Vagina (tissue), 2 donors: ENCODE measurements around the gene IPO11. TPM values are rescaled to one million over a fixed set of nuclear protein-coding genes. Genes with fewer than 3 reads are reported as not detected.

Experiments
- DNase-seq, 2 donors: peaks; one replicate each; pipeline ENCODE4 v3.0.0-alpha.2; 2017; ENCODE audit errors: extremely low spot score in 2 of 2
- H3K27ac ChIP-seq: fragments of 200-600 bp; sonication (generic); one replicate; pipeline ENCODE4 v1.5.1; 2019
- H3K27me3 ChIP-seq: fragments of 200-600 bp; sonication (generic); one replicate; pipeline ENCODE4 v1.5.1; 2019
- H3K36me3 ChIP-seq, 2 donors: fragments of 200-600 bp; sonication (generic); one replicate each; pipeline ENCODE4 v1.5.1; 2017 to 2019
- H3K4me1 ChIP-seq: fragments of 200-600 bp; sonication (generic); one replicate; pipeline ENCODE4 v1.5.1; 2019
- H3K4me3 ChIP-seq, 2 donors: fragments of 200-600 bp; sonication (generic); 1 replicate in 1 of 2; 2 replicates in 1 of 2; pipeline ENCODE4 v1.5.1; 2016 to 2019
- H3K9me3 ChIP-seq: fragments of 200-600 bp; sonication (generic); one replicate; pipeline ENCODE4 v1.5.1; 2019
- POLR2A ChIP-seq, 2 donors: fragments of 450-650 bp; IDR thresholded peaks; one replicate each; pipeline ENCODE4 v1.6.1; 2017; ENCODE audit warnings: antibody characterized with exemption in 2 of 2, mild to moderate bottlenecking in 2 of 2, moderate library complexity in 2 of 2
- POLR2AphosphoS5 ChIP-seq, 2 donors: sonication (generic); formaldehyde crosslinking; IDR thresholded peaks; one replicate each; pipeline ENCODE4 v1.9.0; 2017; ENCODE audit warnings: antibody characterized with exemption in 2 of 2, mild to moderate bottlenecking in 2 of 2, low read depth in 1 of 2; ENCODE audit not compliant: insufficient read depth in 1 of 2
- intact Hi-C: fragments of 100-400 bp; cut with DNase I; formaldehyde crosslinking; loops from one replicate; pipeline ENCODE4 v1.15.1; 2023
- total RNA-seq: library from RNA; depleted of rRNA; stranded (reverse); fragments of >200 nt; gene quantifications from one replicate; pipeline ENCODE4 v1.2.3, GENCODE V29; 2016
- TF ChIP-seq, protein P1 (sequence below), 3 experiments: fragments of 450-650 bp in 2 of 3; fragments of 200-600 bp in 1 of 3; sonication (generic) in 1 of 3; IDR thresholded peaks; one replicate each; pipeline ENCODE4 v1.5.1; 2017 to 2019; ENCODE audit warnings: antibody characterized with exemption in 3 of 3, mild to moderate bottlenecking in 2 of 3, moderate library complexity in 2 of 3

The IPO11 gene
- total RNA-seq, 1 donor from 2014 or later = 31.2 TPM

DNA sequence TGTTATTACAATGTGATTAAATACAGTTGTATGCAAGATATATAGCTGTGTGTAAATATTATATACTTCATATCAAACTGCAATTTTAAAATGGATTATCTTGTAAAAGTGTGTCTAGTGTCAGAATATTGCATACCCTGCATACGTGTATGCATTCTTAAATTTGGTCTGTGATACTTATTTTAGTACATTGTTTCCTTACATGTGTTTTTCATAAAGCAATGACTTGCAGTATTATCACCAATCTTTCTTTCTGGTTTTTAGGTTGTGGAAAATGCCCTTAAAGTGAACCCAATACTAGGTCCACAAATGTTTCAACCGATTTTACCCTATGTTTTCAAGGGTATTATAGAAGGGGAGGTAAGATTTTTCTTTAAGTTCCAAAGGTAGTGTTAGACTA, 137.5 kb downstream of the IPO11 start:
- no peaks in the 10 kb centered on the region for H3K4me1 ChIP-seq
- no peak for TF ChIP-seq POLR2A (IDR thresholded peaks at IDR 0.05)
- no peak for TF ChIP-seq POLR2AphosphoS5 (IDR thresholded peaks at IDR 0.05; ENCODE audit: insufficient read depth in 1 of 2, low read depth in 1 of 2)
- TF ChIP-seq, protein P1, sequence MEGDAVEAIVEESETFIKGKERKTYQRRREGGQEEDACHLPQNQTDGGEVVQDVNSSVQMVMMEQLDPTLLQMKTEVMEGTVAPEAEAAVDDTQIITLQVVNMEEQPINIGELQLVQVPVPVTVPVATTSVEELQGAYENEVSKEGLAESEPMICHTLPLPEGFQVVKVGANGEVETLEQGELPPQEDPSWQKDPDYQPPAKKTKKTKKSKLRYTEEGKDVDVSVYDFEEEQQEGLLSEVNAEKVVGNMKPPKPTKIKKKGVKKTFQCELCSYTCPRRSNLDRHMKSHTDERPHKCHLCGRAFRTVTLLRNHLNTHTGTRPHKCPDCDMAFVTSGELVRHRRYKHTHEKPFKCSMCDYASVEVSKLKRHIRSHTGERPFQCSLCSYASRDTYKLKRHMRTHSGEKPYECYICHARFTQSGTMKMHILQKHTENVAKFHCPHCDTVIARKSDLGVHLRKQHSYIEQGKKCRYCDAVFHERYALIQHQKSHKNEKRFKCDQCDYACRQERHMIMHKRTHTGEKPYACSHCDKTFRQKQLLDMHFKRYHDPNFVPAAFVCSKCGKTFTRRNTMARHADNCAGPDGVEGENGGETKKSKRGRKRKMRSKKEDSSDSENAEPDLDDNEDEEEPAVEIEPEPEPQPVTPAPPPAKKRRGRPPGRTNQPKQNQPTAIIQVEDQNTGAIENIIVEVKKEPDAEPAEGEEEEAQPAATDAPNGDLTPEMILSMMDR (IDR thresholded peaks at IDR 0.05) = no peak
- H3K9me3 ChIP-seq = no peaks in the 10 kb centered on the region
- no peak overlapping the region for H3K27ac ChIP-seq
- H3K27me3 ChIP-seq = no peaks in the 10 kb centered on the region
- H3K36me3 ChIP-seq = no peaks in the 10 kb centered on the region
- no peak overlapping the region for H3K4me3 ChIP-seq
- intact Hi-C loops = no loop called here
- DNase-seq = no peak

DNA sequence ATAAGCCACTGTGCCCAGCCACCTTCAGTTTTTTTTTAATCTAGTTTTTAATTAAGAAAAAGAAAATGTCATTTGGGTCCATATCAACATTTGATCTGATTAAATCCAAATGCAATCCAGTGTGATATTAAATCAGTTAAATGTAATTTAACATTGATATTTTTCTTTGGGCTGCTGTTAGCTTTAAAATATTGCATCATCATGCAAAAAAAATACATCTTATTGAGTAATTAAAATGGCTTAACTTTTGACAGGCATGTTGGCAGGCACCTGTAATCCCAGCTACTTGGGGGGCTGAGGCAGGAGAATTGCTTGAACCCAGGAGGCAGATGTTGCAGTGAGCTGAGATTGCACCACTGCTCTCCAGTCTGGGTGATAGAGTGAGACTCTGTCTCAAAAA, 143.4 kb downstream of the IPO11 start:
- Histone ChIP-seq H3K36me3 (no peaks in the 10 kb centered on the region), H3K4me3 (no peak overlapping the region), H3K4me1 (no peaks in the 10 kb centered on the region), H3K27ac (no peak overlapping the region), H3K27me3 (no peaks in the 10 kb centered on the region), H3K9me3 (no peaks in the 10 kb centered on the region)
- intact Hi-C loops = no loop called here
- no peak for DNase-seq
- TF ChIP-seq, protein P1 (IDR thresholded peaks at IDR 0.05) = no peak
- no peak for TF ChIP-seq POLR2AphosphoS5 (IDR thresholded peaks at IDR 0.05; ENCODE audit: insufficient read depth in 1 of 2, low read depth in 1 of 2)
- TF ChIP-seq POLR2A (IDR thresholded peaks at IDR 0.05) = no peak

DNA sequence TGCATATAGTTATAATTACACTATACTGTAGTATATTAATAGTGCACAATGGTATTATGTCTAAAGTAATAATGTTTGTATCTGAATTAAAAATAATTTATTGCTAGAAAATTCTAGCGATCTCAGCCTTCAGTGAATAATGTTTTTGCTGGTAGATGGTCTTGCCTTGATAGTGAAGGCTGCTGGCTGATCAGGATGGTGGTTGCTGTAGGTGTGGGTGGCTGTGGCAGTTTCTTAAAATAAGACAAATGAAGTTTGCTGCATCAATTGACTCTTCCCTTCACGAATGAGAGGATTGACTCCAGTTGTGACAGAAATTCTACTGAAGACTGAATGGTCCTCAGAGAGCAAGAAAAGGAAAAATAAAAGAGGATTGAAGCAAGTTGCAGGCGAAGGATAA, 146.4 kb downstream of the IPO11 start:
- intact Hi-C loops = no loop called here
- H3K9me3 ChIP-seq = no peaks in the 10 kb centered on the region
- TF ChIP-seq POLR2A (IDR thresholded peaks at IDR 0.05) (no peak), POLR2AphosphoS5 (IDR thresholded peaks at IDR 0.05; ENCODE audit: insufficient read depth in 1 of 2, low read depth in 1 of 2) (no peak)
- TF ChIP-seq, protein P1 (IDR thresholded peaks at IDR 0.05) = no peak
- H3K27me3 ChIP-seq = no peaks in the 10 kb centered on the region
- no peak overlapping the region for H3K27ac ChIP-seq
- no peak overlapping the region for H3K4me3 ChIP-seq
- H3K36me3 ChIP-seq = no peaks in the 10 kb centered on the region
- no peaks in the 10 kb centered on the region for H3K4me1 ChIP-seq
- no peak for DNase-seq

DNA sequence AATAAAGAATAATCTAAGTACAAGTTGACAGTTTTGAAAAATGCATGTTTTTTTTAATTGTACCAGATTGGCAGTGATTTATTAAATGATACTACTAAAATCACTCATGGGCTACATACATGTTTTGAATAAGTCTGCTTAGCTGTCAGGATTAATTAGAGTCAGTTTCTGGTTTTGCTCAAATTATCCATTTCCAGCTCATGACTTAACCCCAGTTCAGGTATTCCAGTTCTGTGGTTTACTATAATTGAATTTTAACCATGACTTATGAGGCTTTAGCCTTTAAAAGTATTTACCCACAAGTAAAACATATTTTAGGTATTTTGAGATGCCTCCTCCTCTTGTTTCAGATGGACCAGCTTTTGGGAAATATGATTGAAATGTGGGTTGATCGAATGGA, 148.2 kb downstream of the IPO11 start:
- Histone ChIP-seq H3K27ac (no peak overlapping the region), H3K4me1 (no peaks in the 10 kb centered on the region), H3K4me3 (no peak overlapping the region), H3K36me3 (peaks cover 0 to 2% of the 10 kb centered on the region in 2 donors), H3K27me3 (no peaks in the 10 kb centered on the region), H3K9me3 (no peaks in the 10 kb centered on the region)
- TF ChIP-seq POLR2A (IDR thresholded peaks at IDR 0.05) (no peak), POLR2AphosphoS5 (IDR thresholded peaks at IDR 0.05; ENCODE audit: insufficient read depth in 1 of 2, low read depth in 1 of 2) (no peak)
- TF ChIP-seq, protein P1 (IDR thresholded peaks at IDR 0.05) = no peak
- intact Hi-C loops = no loop called here
- DNase-seq = no peak

DNA sequence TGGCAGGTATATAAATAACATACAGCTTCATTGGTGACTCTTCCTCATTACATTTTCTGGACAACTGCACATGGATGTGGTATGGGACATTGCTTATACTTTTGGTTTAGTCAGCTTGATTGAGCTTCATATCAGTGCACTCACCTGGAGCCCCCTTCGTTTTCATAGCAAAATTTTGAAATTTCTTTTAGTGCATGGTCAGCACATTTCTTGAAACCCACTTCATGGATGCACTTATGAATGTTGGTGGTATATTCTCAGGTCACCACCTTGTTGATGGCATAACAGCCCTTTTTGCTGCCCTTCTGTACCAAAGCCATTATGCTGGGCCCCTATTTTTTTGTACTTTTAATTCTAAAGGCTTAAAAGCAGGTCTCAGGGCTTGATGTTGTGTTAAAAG, 149.3 kb downstream of the IPO11 start:
- no peak overlapping the region for H3K4me3 ChIP-seq
- TF ChIP-seq, protein P1 (IDR thresholded peaks at IDR 0.05) = no peak
- TF ChIP-seq POLR2AphosphoS5 (IDR thresholded peaks at IDR 0.05; ENCODE audit: insufficient read depth in 1 of 2, low read depth in 1 of 2) (no peak), POLR2A (IDR thresholded peaks at IDR 0.05) (no peak)
- H3K27ac ChIP-seq = no peak overlapping the region
- H3K36me3 ChIP-seq = peaks cover 0 to 13% of the 10 kb centered on the region in 2 donors
- no peaks in the 10 kb centered on the region for H3K27me3 ChIP-seq
- intact Hi-C loops = no loop called here
- no peaks in the 10 kb centered on the region for H3K4me1 ChIP-seq
- DNase-seq = no peak
- no peaks in the 10 kb centered on the region for H3K9me3 ChIP-seq
